IPS DF 6.9 (cell line): ENCODE measurements around the gene RING1.

Experiments
- DNase-seq: peaks from one replicate; pipeline ENCODE4 v3.0.0-alpha.2; 2013; ENCODE audit warnings: low read depth, low spot score
- H3K27ac ChIP-seq: one replicate; pipeline ENCODE4 v1.5.1; 2013; ENCODE audit warnings: low read length, control low read depth
- H3K27me3 ChIP-seq: 2 replicates; pipeline ENCODE4 v1.6.1; 2013; ENCODE audit warnings: mild to moderate bottlenecking, low read length; ENCODE audit not compliant: control insufficient read depth, insufficient read depth
- H3K36me3 ChIP-seq: 2 replicates; pipeline ENCODE4 v1.6.1; 2013; ENCODE audit warnings: low read length; ENCODE audit not compliant: control insufficient read depth, insufficient read depth
- H3K4me1 ChIP-seq: 2 replicates; pipeline ENCODE4 v1.6.1; 2013; ENCODE audit warnings: low read length; ENCODE audit not compliant: control insufficient read depth, insufficient read depth
- H3K4me3 ChIP-seq: 2 replicates; pipeline ENCODE4 v1.5.1; 2013; ENCODE audit warnings: mild to moderate bottlenecking, low read length
- H3K9me3 ChIP-seq: 2 replicates; pipeline ENCODE4 v1.6.1; 2013; ENCODE audit warnings: low read length, inconsistent platforms; ENCODE audit not compliant: control insufficient read depth, insufficient read depth
- WGBS: extraction: QIAGEN DNeasy Blood & Tissue Kit; methylation state at CpG from one replicate; pipeline ENCODE4 v1.1.7; 2013; ENCODE audit warnings: mixed read lengths, missing lambda C conversion rate; ENCODE audit not compliant: insufficient read length, insufficient coverage; 5-methylcytosine and 5-hydroxymethylcytosine counted together

RING1 gene

DNA sequence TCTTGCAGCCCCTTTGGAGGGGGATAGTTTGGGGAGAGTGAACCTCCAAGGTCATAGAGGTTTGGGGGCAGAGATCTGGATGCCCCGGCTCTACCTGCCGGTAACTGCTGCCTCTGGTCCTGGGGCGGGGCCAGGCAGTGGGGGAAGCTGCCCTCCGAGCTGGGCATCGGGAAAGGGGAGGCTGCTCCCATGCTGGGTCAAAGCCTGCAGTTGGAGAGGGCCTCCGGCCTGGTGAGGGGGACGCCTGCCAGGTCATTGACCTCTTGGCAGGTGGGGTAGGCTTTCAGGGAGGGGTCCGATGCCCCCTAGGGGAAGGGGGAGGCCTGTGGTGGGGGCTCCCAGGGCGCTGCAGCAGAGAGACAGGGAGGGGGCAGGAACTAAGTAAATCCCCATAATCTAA, 23.1 kb upstream of the RING1 start:
- H3K4me1 ChIP-seq: 0 out of 2 replicates have a peak, but pooled peaks cover 2% of the 10 kb centered on the region
- H3K27me3 ChIP-seq: no peaks in the 10 kb centered on the region
- DNase-seq: no peak
- no peak overlapping the region for H3K4me3 ChIP-seq
- no peaks in the 10 kb centered on the region for H3K36me3 ChIP-seq
- no peak overlapping the region for H3K27ac ChIP-seq
- no peaks in the 10 kb centered on the region for H3K9me3 ChIP-seq
- WGBS: no CpG with 5 or more reads among the region's 9 CpGs

DNA sequence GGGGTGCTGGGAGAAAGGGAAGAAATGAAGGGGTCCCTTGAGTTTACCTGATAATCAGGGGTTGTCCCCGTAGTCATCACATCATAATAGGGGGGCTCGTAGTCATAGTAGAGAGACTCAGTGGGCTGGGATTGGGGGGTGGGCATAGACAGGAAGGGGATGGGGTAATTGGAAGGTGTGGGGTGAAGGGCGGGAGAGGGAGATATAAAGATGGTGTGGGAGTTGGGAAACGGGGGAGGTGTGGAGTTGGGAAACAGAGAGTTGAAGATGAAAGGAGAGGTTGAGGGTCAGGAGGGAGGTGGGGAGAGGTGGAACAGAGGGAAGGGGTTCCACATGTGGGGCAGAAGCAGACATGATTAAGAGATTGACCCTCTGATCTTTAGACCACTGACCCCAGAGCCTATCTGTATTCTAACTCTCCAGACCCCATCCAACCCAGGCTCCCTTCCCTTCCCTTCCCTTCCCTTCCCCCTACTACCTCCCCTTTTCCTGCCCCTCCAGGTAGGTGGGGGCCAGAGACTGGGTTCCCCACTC, 22.6 kb upstream of the RING1 start:
- Histone ChIP-seq H3K27ac (no peak overlapping the region), H3K9me3 (no peaks in the 10 kb centered on the region), H3K4me1 (0 out of 2 replicates have a peak, but pooled peaks cover 2% of the 10 kb centered on the region), H3K36me3 (no peaks in the 10 kb centered on the region), H3K4me3 (no peak overlapping the region), H3K27me3 (no peaks in the 10 kb centered on the region)
- no peak for DNase-seq
- WGBS: 100% methylated on average over 2 of the region's 4 CpGs

DNA sequence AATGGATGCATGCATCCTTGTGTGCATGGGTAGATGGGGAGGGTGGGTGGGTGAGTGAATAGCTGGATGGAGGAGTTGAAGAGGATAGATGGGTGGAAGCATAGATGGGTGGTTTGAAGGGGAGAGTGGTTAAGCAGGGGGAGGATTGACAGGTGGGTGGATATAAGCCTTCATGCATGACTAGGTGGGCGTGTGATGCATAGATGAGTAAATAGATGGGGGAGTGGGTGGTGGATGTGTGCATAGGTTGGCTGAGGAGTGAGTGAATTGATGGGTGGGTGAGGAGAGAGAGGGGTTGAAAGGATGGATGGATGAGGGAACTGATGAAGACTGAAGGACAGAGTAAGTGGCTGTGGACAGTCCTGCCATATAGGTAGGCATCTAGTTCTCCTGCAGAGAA, 20.5 kb upstream of the RING1 start:
- H3K4me3 ChIP-seq: no peak overlapping the region
- no CpG with 5 or more reads among the region's 1 CpG for WGBS
- H3K4me1 ChIP-seq: peaks cover 9% of the 10 kb centered on the region
- no peaks in the 10 kb centered on the region for H3K9me3 ChIP-seq
- peaks cover 2% of the 10 kb centered on the region; the same call in 1 of the 2 replicates for H3K27me3 ChIP-seq
- no peaks in the 10 kb centered on the region for H3K36me3 ChIP-seq
- H3K27ac ChIP-seq: no peak overlapping the region
- DNase-seq: no peak

DNA sequence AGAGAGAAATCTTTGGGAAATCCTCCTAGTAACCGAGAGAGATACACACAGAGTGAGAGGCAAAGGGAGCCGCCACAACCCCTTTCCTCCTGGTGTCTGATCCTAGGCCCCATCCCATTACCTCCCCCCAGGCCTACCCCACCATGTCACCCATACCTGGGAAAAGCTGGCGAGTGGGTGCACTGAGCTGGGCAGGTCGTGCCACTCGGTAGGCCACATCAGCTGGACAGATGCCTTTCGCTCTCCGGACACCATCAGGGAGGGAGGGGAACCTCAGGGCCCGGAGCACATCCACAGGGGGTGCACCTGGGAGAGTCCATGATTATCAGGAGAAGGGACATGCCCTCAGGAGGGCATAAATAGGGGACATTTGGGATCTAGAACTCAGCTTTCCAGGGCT, 19.1 kb upstream of the RING1 start:
- Histone ChIP-seq H3K27ac (no peak overlapping the region), H3K27me3 (peaks cover 2% of the 10 kb centered on the region; the same call in 1 of the 2 replicates), H3K36me3 (no peaks in the 10 kb centered on the region), H3K4me3 (no peak overlapping the region), H3K9me3 (no peaks in the 10 kb centered on the region), H3K4me1 (peaks cover 9% of the 10 kb centered on the region)
- whole genome bisulfite sequencing: no CpG with 5 or more reads among the region's 8 CpGs
- no peak for DNase-seq

DNA sequence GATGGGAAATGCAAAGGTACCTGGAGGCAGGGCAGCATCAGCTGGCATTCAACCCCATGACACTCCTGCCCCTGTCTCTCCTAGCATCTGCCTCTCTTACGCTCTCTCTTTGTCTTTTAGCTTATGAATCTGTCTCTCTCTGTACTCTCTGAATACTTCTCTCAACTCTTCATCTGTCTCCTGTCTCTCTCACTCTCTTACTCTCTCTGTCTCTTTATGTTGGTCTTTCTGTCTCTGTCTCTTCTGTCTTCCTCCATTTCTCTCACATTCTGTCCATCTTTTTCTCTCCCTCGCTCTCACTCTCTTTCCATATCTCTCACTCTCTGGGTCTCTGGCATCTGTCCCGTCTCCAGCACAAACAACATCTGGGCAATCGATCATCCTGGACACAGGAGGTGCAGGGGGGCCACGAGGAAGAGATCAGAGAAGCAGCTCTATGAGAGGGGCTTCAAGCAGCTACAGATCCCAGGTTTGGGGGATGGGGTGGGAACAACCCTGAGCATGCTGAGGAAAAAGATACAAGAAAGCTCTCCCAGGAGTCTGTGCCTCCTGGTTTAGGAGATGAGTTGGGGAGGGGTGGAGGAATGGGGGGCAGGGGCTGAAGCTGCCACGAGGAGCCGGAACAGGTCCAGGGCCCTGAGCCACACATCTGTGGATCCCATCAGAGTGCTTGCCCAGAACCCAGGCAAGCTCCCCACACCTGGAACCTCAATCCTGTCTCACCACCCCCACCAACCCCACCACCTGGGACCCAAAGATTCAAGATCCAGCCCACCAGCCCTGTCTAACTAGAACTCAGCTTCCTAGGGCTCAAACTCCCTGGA, 18.5 kb upstream of the RING1 start:
- no peak overlapping the region for H3K27ac ChIP-seq
- no peak overlapping the region for H3K4me3 ChIP-seq
- H3K27me3 ChIP-seq: peaks cover 2% of the 10 kb centered on the region; the same call in 1 of the 2 replicates
- H3K36me3 ChIP-seq: no peaks in the 10 kb centered on the region
- H3K9me3 ChIP-seq: no peaks in the 10 kb centered on the region
- peaks cover 9% of the 10 kb centered on the region for H3K4me1 ChIP-seq
- 100% methylated on average over 1 of the region's 7 CpGs for WGBS
- no peak for DNase-seq

DNA sequence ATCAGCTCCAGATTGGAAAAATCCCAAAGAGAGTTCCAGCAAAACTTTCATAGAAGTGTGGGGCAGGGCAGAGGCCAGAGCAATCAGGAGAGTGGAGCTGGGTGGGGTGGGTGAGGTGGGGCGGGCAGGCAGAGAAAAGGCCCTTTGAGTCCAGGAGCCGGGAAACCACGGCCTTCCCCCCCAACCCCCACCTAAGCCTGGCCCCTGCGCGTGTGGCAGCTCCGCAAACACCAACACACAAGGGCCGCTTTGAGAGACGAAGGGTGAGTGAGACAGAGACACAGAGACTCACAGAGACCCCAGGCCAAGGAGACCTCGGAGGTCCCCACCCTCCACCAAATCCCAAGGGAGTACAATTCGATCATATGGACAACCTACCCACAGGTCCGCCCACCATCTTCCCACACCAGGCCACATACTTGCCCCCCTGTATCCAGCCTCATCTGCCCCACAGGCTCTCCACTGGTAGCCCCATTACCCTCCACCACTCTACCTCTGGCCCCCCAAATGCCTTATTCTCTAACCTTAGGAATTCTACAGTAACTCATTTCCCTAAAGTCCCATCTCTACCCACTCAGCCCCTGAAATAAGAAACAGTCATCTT, 17.7 kb upstream of the RING1 start:
- H3K27ac ChIP-seq: no peak overlapping the region
- no CpG with 5 or more reads among the region's 11 CpGs for WGBS
- H3K27me3 ChIP-seq: peaks cover 2% of the 10 kb centered on the region; the same call in 1 of the 2 replicates
- H3K9me3 ChIP-seq: no peaks in the 10 kb centered on the region
- H3K36me3 ChIP-seq: 0 out of 2 replicates have a peak, but pooled peaks cover 2% of the 10 kb centered on the region
- H3K4me3 ChIP-seq: no peak overlapping the region
- peaks cover 8% of the 10 kb centered on the region for H3K4me1 ChIP-seq
- DNase-seq: no peak

DNA sequence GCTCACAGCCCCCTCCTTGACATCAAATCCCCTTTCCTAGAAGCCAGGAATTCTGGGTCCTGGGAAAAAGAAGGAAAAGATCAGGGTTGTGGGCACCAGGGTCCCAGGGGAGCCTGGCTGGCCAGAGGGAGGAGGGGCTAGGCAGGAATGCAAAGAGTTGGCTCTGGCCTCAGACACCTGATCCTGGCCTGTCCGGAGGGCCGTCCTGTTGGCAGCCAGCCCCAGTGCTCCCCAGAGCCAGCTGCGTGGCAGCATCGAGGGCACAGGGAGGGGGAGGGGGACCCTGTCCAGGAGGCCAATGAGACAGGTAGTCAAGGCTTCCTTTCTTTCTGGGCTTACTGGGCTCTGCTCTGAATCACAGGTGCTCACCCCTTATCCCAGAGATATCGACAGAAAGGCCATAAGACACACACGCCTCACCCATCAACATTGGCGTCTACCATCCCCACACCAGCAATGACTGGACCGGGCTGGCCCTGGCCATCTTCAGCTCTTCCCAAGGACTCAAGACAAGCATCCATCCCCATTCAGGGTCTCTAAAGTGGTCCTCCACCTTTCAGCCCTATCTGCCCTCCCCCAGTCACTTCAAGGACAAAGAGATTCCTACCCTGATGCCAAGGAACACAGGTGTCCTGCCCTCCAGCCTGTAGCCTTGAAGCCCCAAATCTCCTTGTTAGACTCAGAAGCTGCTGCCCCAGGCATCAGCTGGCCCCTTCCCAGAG, 16.8 kb upstream of the RING1 start:
- Histone ChIP-seq H3K36me3 (peaks cover 4% of the 10 kb centered on the region; the same call in 1 of the 2 replicates), H3K27me3 (peaks cover 2% of the 10 kb centered on the region; the same call in 1 of the 2 replicates), H3K4me3 (peak overlapping the region; percentile 24; the same call in 1 of the 2 replicates), H3K9me3 (no peaks in the 10 kb centered on the region), H3K4me1 (peaks cover 7% of the 10 kb centered on the region), H3K27ac (no peak overlapping the region)
- WGBS: no CpG with 5 or more reads among the region's 8 CpGs
- no peak for DNase-seq

DNA sequence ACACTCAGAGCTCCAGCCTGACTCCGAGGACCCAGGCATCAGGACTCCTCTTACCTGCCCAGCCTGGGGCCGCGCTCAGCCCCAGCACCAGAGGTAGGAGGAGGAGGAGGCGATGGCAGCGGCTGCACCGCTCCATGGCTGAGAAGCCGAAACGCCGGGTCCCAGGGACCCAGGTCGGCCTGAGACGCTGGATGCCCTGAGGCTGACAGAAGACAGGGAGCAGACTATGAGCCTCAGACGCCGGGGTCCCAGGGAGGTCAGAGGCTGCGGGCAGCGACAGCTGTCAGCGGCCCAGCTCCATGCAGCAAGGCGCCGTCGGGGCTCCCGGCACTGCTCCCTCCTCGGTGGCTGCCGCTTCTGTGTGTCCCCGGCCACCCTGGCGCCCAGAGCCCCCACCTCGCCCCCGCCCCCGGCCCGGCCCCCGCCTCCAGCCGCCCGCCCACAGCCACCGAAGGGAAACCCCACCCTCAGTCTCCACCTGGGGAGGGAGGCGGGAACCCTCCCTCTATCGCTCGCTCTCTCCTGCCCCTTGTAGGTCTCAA, 16.1 kb upstream of the RING1 start, which contains the start of gene COL11A2:
TSS of gene COL11A2 (minus strand) at position 363 of the 542 bp plus-strand sequence. CDS start at position 136, 227 bp downstream.
- Histone ChIP-seq H3K4me3 (peak within 1 kb of the TSS; percentile 77; the same call in 1 of the 2 replicates), H3K27me3 (peaks cover 2% of the 10 kb centered on the region; the same call in 1 of the 2 replicates)
- no peak for DNase-seq

DNA sequence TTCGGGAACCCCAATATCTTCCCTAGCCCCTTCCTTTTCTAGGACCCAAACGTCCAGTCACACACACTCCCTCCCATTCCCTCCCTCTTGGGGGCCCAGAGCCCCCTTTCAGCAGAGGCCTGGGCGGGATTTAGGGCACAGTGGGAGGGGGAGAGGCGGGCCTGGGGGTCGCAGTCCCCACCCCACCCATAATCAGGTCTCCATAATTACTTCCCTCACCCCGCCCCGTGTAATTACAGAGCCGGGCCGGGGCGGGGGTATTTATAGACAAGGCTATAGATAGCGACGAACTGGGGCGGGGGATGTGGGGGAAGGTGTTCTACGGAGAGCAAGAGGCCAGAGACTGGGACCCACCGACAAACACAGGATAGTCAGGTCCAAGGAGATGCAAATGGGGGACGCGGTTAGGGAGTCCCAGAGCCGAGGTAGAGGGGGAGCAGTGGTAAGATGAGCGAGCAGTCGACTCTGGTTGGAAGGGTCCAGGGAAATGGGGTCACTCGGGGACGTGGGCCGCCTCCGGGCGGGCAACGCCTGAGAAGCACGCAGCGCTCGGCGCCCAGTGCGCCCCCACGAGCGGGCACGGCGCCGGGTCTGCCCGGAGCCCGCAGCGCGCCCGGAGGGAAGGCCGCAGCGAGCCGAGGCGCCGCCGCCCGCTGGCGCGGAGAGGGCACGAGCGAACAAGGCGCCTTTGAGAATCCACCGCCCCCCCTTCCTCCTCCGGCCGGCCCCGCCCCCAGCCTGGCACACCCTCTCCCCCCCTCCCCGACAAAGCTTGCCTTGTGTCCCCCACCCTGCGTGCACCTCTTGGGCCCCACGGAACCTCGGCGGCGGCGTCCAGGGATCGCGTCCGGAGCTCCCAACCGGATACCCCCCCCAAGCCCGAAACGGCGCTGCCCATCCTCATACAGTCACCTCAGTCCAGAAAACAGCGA, 15.4 kb upstream of the RING1 start:
- H3K4me1 ChIP-seq: peaks cover 7% of the 10 kb centered on the region
- WGBS: no CpG with 5 or more reads among the region's 72 CpGs
- no peak for DNase-seq
- H3K27me3 ChIP-seq: peaks cover 2% of the 10 kb centered on the region; the same call in 1 of the 2 replicates
- H3K27ac ChIP-seq: no peak overlapping the region
- H3K4me3 ChIP-seq: peak overlapping the region; percentile 77; the same call in 1 of the 2 replicates
- H3K9me3 ChIP-seq: no peaks in the 10 kb centered on the region
- peaks cover 4% of the 10 kb centered on the region; the same call in 1 of the 2 replicates for H3K36me3 ChIP-seq

More for the DNA sequence above, 16.1 kb upstream of the RING1 start, which contains the start of gene COL11A2:
- Histone ChIP-seq H3K27ac (no peak within 1 kb of the TSS), H3K9me3 (no peaks in the 10 kb centered on the region), H3K36me3 (peaks cover 4% of the 10 kb centered on the region; the same call in 1 of the 2 replicates), H3K4me1 (peaks cover 7% of the 10 kb centered on the region)
- WGBS: no CpG with 5 or more reads among the region's 35 CpGs
